T-helper 2 cell treated with Interferon-gamma antibody and Interleukin-4, amounts not matched to agents 5 μg/mL and 100 μg/mL, for 36 hours (primary cell): ENCODE results near the gene UBE2V1.

ENCODE experiments used
- DNase-seq: peaks from one replicate; pipeline ENCODE4 v3.0.0; 2021; ENCODE audit warnings: low spot score
- H3K27ac Mint-ChIP-seq: one replicate; pipeline ENCODE4 v1.8.0; 2021; ENCODE audit warnings: mild to moderate bottlenecking, mixed read lengths
- H3K27me3 Mint-ChIP-seq: one replicate; pipeline ENCODE4 v1.8.0; 2021; ENCODE audit warnings: low read depth, mixed read lengths
- H3K36me3 Mint-ChIP-seq: one replicate; pipeline ENCODE4 v1.8.0; 2021; ENCODE audit warnings: low read depth, mixed read lengths
- H3K4me1 Mint-ChIP-seq: one replicate; pipeline ENCODE4 v1.8.0; 2021; ENCODE audit warnings: low read depth, mixed read lengths
- H3K4me3 Mint-ChIP-seq: one replicate; pipeline ENCODE4 v1.8.0; 2022; ENCODE audit warnings: mild to moderate bottlenecking, moderate library complexity, mixed read lengths
- H3K9me3 Mint-ChIP-seq: one replicate; pipeline ENCODE4 v1.8.0; 2021; ENCODE audit warnings: mixed read lengths

Gene UBE2V1

GRCh38 chr20:50101281-50101680 is 11.7 kb downstream of the UBE2V1 start:
- H3K9me3 Mint-ChIP-seq = no peaks in the 10 kb centered on the region
- no peak for DNase-seq
- no peaks in the 10 kb centered on the region for H3K27me3 Mint-ChIP-seq
- peaks cover 23% of the 10 kb centered on the region for H3K4me1 Mint-ChIP-seq
- no peak overlapping the region for H3K4me3 Mint-ChIP-seq
- H3K27ac Mint-ChIP-seq = no peak overlapping the region
- H3K36me3 Mint-ChIP-seq = peaks cover 26% of the 10 kb centered on the region

GRCh38 chr20:50100552-50100951 is 12.4 kb downstream of the UBE2V1 start:
- no peak for DNase-seq
- peaks cover 29% of the 10 kb centered on the region for H3K36me3 Mint-ChIP-seq
- no peaks in the 10 kb centered on the region for H3K9me3 Mint-ChIP-seq
- H3K27ac Mint-ChIP-seq = no peak overlapping the region
- H3K4me1 Mint-ChIP-seq = peaks cover 23% of the 10 kb centered on the region
- H3K4me3 Mint-ChIP-seq = no peak overlapping the region
- no peaks in the 10 kb centered on the region for H3K27me3 Mint-ChIP-seq

GRCh38 chr20:50099565-50099991 is 13.4 kb downstream of the UBE2V1 start:
- Mint-ChIP-seq H3K4me1 (peaks cover 23% of the 10 kb centered on the region), H3K27me3 (no peaks in the 10 kb centered on the region), H3K36me3 (peaks cover 38% of the 10 kb centered on the region), H3K27ac (no peak overlapping the region), H3K9me3 (no peaks in the 10 kb centered on the region), H3K4me3 (no peak overlapping the region)
- no peak for DNase-seq

- no peaks in the 10 kb centered on the region for H3K9me3 Mint-ChIP-seq
- H3K27ac Mint-ChIP-seq = no peak overlapping the region
- H3K27me3 Mint-ChIP-seq = no peaks in the 10 kb centered on the region
- no peak for DNase-seq
- no peak overlapping the region for H3K4me3 Mint-ChIP-seq
- peaks cover 23% of the 10 kb centered on the region for H3K4me1 Mint-ChIP-seq
- peaks cover 42% of the 10 kb centered on the region for H3K36me3 Mint-ChIP-seq
Observed at GRCh38 chr20:50099113-50099512, 13.8 kb downstream of the UBE2V1 start.

GRCh38 chr20:50098259-50098658 is 14.7 kb downstream of the UBE2V1 start:
- no peak for DNase-seq
- Mint-ChIP-seq H3K4me3 (no peak overlapping the region), H3K27ac (no peak overlapping the region), H3K36me3 (peaks cover 46% of the 10 kb centered on the region), H3K9me3 (no peaks in the 10 kb centered on the region), H3K4me1 (peaks cover 23% of the 10 kb centered on the region), H3K27me3 (no peaks in the 10 kb centered on the region)

GRCh38 chr20:50097843-50098242 is 15.1 kb downstream of the UBE2V1 start:
- Mint-ChIP-seq H3K36me3 (peaks cover 47% of the 10 kb centered on the region), H3K9me3 (no peaks in the 10 kb centered on the region), H3K27ac (no peak overlapping the region), H3K4me3 (no peak overlapping the region), H3K27me3 (no peaks in the 10 kb centered on the region), H3K4me1 (peaks cover 22% of the 10 kb centered on the region)
- DNase-seq = no peak

- Mint-ChIP-seq H3K9me3 (no peaks in the 10 kb centered on the region), H3K4me3 (no peak overlapping the region), H3K27me3 (no peaks in the 10 kb centered on the region), H3K36me3 (peaks cover 39% of the 10 kb centered on the region), H3K27ac (no peak overlapping the region), H3K4me1 (peaks cover 13% of the 10 kb centered on the region)
- no peak for DNase-seq
Observed at GRCh38 chr20:50096237-50096636, 16.7 kb downstream of the UBE2V1 start.

- Mint-ChIP-seq H3K4me1 (peaks cover 13% of the 10 kb centered on the region), H3K36me3 (peaks cover 39% of the 10 kb centered on the region)
Observed at GRCh38 chr20:50095476-50096078, 17.4 kb downstream of the UBE2V1 start.

GRCh38 chr20:50094522-50094921 is 18.4 kb downstream of the UBE2V1 start:
- Mint-ChIP-seq H3K27ac (no peak overlapping the region), H3K9me3 (no peaks in the 10 kb centered on the region), H3K4me3 (no peak overlapping the region), H3K27me3 (no peaks in the 10 kb centered on the region), H3K4me1 (peaks cover 17% of the 10 kb centered on the region), H3K36me3 (peaks cover 40% of the 10 kb centered on the region)
- no peak for DNase-seq

More at GRCh38 chr20:50095476-50096078, 17.4 kb downstream of the UBE2V1 start:
- no peaks in the 10 kb centered on the region for H3K9me3 Mint-ChIP-seq
- H3K4me3 Mint-ChIP-seq = no peak overlapping the region
- H3K27me3 Mint-ChIP-seq = no peaks in the 10 kb centered on the region
- DNase-seq = no peak
- no peak overlapping the region for H3K27ac Mint-ChIP-seq

- H3K27me3 Mint-ChIP-seq = no peaks in the 10 kb centered on the region
- no peak overlapping the region for H3K4me3 Mint-ChIP-seq
- H3K4me1 Mint-ChIP-seq = peaks cover 10% of the 10 kb centered on the region
- no peak for DNase-seq
- no peak overlapping the region for H3K27ac Mint-ChIP-seq
- no peaks in the 10 kb centered on the region for H3K9me3 Mint-ChIP-seq
- H3K36me3 Mint-ChIP-seq = peaks cover 38% of the 10 kb centered on the region
Observed at GRCh38 chr20:50093240-50093639, 19.7 kb downstream of the UBE2V1 start.

- H3K36me3 Mint-ChIP-seq = peaks cover 37% of the 10 kb centered on the region
- no peak for DNase-seq
- no peaks in the 10 kb centered on the region for H3K27me3 Mint-ChIP-seq
- no peak overlapping the region for H3K4me3 Mint-ChIP-seq
- H3K4me1 Mint-ChIP-seq = peaks cover 5% of the 10 kb centered on the region
- H3K9me3 Mint-ChIP-seq = no peaks in the 10 kb centered on the region
- H3K27ac Mint-ChIP-seq = no peak overlapping the region
Observed at GRCh38 chr20:50092436-50092835, 20.5 kb downstream of the UBE2V1 start.

GRCh38 chr20:50089787-50090177 is 23.2 kb downstream of the UBE2V1 start:
- Mint-ChIP-seq H3K4me3 (no peak overlapping the region), H3K9me3 (no peaks in the 10 kb centered on the region), H3K27me3 (no peaks in the 10 kb centered on the region), H3K27ac (no peak overlapping the region), H3K4me1 (peaks cover 18% of the 10 kb centered on the region), H3K36me3 (peaks cover 23% of the 10 kb centered on the region)
- DNase-seq = no peak

- Mint-ChIP-seq H3K4me3 (no peak overlapping the region), H3K4me1 (peaks cover 18% of the 10 kb centered on the region), H3K27me3 (no peaks in the 10 kb centered on the region), H3K36me3 (peaks cover 18% of the 10 kb centered on the region), H3K9me3 (no peaks in the 10 kb centered on the region), H3K27ac (no peak overlapping the region)
- no peak for DNase-seq
Observed at GRCh38 chr20:50089140-50089786, 23.7 kb downstream of the UBE2V1 start.

GRCh38 chr20:50088022-50088421 is 24.9 kb downstream of the UBE2V1 start:
- no peak overlapping the region for H3K4me3 Mint-ChIP-seq
- H3K36me3 Mint-ChIP-seq = peaks cover 15% of the 10 kb centered on the region
- H3K4me1 Mint-ChIP-seq = peaks cover 18% of the 10 kb centered on the region
- no peaks in the 10 kb centered on the region for H3K9me3 Mint-ChIP-seq
- H3K27me3 Mint-ChIP-seq = no peaks in the 10 kb centered on the region
- H3K27ac Mint-ChIP-seq = no peak overlapping the region
- DNase-seq = no peak
